GM21528 (cell line): Measurements from ENCODE around the gene IFT80.

Experiments
- ATAC-seq: cut with Tn5 transposase; IDR thresholded peaks from one replicate; pipeline ENCODE4 v1.9.1; 2021; ENCODE audit warnings: mild to moderate bottlenecking, moderate library complexity; ENCODE audit not compliant: unreplicated experiment, low FRiP score

Gene IFT80

DNA sequence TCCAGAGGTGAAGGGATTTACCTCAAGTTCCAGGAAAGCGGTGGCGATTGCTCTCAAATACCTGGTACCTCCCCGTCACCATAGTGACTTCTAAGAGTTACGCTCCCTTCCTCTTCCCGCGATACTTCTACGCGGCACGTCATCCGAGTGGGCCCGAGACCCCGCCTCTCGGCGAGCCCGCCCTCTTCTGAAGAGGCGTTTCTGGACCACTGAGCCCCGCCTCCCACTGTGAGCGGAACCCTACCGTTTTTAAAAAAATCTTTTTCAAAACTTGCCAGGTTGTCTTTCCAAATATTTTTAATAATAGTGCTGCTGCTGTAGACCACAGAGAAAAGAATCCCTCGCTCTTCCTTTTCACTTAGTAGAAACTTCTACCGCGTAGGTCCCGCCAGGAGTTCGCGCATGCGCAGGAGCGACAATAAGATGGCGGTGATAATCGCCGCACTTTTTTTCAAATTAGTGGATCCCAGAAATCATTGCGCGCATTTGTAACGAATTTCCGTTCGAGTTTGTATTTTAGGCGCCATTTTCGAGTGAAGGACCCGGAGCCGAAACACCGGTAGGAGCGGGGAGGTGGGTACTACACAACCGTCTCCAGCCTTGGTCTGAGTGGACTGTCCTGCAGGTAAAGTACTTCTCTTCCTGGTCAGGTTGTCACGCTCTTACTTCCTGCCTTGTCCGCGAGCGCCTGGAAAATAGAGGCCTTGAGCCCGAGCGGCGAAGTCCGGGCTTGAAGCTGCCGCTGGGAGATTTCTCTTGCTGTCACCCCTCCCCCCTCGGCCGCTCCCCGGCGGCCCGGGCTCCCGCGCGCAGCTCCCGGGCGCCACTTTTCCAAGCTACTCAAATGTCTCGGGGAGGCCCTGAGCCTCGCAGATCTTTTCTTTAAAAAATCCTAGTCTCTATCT lies at the start of gene IFT80, which contains the start of gene SMC4:
Gene IFT80 (minus strand): TSS at position 101 of the 905 bp plus-strand sequence. CDS start 14,625 bp downstream, outside the sequence.
Gene SMC4 (plus strand): TSS at position 526 of the 905 bp plus-strand sequence. CDS start 1,177 bp downstream, outside the sequence.
- ATAC-seq, result peak; percentile 92

DNA sequence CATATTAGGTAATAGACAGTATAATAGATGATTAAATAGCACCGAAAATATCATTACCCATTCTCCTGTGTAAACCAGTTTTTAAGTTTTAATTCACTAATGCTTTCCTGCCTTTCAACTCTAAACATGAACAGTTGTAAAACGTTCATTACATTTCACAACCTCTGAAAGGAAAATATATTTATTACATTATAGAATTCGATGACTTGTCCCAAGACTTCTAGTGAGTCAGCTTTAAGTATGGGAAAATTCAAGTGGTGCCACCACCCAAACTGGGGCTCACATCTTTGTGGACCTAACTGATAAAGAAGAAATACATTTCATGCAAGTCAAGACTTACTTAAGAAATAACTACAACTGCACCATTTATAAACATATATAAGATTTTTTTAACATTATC lies 48.5 kb upstream of the IFT80 start:
- no peak for ATAC-seq

DNA sequence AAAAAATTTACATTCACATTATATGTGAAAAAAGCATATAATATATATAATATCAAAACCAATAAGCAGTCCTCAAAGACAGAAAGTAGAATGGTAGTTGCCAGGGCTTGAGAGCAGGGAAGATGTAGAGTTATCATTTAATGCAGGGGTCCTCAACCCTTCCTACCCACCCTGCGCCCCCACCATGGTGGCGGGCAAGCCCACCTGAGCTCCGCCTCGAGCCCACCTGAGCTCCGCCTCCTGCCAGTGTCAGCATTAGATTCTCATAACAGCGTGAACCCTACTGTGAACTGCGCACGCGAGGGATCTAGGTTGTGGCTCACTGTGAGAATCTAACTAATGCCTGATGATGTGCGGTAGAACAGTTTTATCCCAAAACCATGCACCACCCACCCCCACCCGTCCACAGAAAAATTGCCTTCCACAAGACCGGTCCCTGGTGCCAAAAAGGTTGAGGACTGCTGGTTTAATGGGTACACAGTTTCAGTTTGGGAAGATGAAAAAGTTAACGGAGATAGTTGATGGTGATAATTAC lies 47.6 kb upstream of the IFT80 start:
- no peak for ATAC-seq

DNA sequence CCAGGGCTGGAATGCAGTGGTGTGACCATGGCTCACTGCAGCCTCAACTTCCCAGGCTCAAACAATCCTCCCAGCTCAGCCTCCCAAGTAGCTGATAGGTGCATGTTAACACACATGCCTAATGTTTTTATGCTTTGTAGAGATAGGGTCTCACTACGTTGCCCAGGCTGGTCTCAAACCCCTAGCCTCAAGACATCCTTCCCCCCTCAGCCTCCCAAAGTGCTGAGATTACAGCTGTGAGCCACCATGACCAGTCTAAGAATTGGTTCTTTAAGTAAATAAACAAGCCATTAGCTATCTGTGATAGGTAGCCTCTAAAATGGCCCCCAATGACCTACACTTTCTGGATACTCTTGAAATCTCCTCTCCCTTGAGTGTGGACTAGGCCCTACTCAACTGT lies 46.8 kb upstream of the IFT80 start:
- ATAC-seq, result no peak

DNA sequence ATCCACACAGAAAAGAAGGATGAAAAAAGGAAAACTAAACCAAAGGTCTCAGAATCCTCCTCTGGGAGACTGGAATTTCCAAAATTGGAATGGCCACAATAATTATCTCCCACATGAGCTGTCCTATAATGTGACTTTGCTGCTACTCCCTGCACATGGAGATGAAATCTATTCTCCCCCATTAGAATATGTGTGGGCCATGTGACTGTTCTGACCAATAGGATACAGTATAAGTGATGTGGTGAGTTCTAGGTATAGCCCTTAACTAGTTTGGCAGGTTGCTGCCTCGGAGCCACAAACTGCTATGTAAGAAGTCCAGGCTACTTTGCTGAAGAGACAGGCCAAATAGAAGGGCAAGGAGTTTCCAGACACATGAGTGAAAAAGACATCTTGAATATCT lies 45.4 kb upstream of the IFT80 start:
- no peak for ATAC-seq

DNA sequence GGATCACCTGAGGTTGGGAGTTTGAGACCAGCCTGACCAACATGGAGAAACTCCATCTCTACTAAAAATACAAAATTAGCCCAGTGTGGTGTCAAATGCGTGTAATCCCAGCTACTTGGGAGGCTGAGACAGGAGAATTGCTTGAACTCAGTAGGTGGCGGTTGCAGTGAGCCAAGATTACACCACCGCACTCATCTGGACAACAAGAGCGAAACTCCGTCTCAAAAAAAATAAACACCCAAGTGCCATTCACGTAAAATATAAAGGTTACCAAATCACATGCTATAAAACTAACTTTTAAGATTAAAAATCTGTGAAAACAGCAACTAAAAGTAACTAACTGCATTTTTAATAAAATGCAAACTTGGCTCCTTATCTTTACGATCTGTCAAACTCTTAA lies 41.7 kb upstream of the IFT80 start:
- ATAC-seq, result no peak

DNA sequence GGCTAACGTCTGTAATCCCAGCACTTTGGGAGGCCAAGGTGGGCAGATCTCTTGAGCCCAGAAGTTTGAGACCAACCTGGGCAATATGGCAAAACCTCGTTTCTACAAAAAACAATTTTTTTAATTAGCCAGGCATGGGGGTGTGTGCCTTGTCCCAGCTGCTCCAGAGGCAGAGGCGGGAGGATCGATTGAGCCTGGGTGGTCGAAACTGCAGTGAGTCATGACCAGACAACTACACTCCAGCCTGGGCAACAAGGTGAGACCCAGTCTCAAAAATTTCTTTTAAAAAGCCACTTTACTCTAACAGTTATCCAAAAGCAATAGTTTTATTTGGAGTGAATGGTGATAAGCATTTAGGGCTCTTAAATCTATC lies 38.0 kb upstream of the IFT80 start:
- ATAC-seq, result no peak

DNA sequence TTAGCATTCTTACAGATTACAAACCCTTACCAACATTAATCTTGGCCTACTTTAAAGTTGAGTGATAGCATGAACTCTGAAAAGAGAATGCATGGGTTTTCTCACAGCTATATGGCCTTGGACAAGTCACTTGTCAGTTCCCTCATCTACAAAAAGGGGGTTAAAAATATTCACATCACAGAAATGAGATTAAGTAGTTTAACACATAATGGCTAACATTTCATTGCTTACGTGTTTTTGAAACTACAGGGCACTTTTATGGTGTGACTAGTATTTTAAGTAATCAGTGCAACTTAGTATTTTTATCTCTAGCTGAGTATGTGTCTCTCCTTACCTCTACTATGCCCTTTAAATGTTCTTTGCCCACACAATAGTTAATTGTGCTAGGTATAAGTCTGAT lies 36.7 kb upstream of the IFT80 start:
- ATAC-seq, result no peak

DNA sequence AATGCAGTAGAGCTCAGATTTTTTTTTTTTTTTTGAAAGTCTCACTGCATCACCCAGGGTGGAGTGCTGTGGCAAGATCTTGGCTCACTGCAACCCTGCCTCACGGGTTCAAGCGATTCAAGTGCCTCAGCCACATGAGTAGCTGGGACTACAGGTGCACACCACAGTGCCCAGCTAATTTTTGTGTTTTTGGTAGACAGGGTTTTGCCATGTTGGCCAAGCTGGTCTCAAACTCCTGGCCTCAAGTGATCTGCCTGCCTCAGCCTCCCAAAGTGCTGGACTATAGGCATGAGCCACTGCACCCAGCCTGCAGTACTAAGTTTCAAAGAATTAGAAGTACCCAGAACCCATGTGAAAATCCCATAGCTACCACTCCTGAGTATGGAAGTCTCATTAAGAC lies 36.1 kb upstream of the IFT80 start:
- ATAC-seq, result no peak

DNA sequence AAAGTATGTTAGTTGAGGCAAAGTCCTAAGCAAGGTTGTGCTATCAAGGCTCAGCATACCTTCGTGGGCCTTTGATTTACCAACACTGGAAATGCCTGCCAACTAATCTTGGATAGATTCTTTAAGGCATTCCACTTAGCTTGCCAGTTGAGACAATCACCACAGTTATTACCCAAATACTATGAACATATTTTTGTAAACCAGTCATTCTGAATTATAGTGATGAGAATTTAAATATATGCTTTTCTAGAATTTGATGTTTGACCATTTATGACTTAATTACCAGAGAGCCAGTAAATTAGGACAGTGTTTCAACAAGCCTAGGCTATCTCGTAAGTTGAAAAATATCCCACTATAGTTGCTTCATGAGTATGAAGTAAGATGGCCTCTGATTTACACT lies 35.0 kb upstream of the IFT80 start:
- no peak for ATAC-seq

DNA sequence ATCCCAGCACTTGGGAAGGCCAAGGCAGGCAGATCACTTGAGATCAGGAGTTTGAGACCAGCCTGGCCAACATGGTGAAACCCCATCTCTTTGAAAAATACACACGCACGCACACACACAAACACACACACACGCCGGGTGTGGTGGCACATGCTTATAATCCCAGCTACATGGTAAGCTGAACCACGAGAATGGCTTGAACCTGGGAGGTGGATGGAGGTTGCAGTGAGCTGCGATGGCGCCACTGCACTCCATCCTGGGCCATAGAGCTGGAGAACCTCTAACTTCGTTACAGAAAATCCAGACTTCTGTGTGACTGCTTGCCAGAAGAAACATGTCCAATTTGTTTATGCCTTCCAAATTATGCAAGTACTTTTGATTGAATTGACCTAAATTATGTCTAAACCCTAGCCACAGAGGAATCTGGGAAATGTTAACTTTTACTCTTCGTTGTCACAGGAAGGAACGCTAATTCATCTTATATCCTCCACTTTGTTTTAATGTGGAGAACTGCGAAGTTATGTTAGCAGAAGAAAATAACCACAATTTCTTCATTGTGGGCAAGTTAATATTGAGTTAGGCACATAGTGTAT lies 28.9 kb upstream of the IFT80 start:
- ATAC-seq, result no peak

DNA sequence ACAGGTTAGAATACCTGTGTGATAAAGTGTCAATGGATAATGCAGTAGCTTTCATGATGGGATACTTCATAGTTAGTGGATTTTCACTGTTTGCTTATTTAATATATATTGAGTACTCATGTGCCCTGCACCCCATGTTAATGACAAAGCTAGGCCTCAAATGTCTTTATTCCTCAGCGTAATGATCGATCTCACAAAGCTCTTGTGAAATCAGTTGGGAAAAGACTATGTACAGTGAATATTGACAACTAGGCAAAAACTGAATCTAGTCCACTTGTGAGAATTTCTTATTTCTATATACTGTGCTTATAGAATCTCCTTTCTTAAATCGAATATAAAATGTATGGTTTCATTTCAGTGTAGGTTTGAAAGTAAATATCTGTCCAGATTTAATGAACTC lies 18.3 kb upstream of the IFT80 start:
- no peak for ATAC-seq

DNA sequence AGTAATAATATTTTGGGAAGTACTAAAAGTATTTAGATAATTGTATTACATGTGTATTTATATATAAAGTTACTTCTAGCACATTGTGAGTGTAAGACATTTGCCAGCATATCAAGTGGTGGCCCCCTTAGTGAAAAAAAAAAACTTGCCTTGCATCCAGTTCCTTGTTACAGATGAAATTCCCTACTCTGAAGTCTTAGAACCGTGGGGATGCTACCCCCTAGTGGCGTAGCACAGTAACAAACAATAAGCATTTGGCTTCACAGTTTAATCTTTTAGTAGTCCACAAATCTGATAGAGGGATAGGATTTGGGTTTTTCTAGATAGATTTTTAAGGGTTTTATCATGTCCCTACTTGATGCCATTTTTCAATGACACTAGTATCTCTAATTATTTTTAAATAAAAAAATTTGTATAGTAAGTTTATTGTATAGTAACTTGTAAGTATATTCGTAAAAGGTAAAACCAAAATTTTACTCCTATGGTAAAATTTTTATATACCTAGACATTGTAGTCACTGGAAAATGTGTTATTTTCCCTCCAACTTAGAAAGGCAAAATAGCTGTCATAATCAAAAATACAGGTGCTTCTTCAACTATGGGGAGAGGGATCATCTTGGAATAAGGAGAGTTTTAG lies 14.7 kb upstream of the IFT80 start:
- no peak for ATAC-seq

DNA sequence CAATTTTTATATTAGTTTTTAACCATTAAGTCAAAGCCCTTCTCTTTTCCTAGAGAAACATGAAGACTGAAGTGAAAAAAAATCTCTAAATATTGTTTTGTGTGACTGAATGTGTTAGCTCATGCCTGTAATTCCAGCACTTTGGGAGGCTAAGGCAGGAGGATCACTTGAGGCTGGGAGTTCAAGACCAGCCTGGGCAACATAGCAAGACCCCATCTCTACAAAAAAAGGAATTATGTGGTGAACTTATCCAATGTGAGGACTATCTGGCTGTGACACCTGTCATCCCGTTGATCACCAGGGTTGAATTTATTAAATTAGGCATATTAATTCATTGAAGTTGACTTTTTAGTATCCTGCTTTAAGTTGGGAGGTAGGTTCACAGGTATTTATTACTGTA lies 13.5 kb upstream of the IFT80 start:
- no peak for ATAC-seq

DNA sequence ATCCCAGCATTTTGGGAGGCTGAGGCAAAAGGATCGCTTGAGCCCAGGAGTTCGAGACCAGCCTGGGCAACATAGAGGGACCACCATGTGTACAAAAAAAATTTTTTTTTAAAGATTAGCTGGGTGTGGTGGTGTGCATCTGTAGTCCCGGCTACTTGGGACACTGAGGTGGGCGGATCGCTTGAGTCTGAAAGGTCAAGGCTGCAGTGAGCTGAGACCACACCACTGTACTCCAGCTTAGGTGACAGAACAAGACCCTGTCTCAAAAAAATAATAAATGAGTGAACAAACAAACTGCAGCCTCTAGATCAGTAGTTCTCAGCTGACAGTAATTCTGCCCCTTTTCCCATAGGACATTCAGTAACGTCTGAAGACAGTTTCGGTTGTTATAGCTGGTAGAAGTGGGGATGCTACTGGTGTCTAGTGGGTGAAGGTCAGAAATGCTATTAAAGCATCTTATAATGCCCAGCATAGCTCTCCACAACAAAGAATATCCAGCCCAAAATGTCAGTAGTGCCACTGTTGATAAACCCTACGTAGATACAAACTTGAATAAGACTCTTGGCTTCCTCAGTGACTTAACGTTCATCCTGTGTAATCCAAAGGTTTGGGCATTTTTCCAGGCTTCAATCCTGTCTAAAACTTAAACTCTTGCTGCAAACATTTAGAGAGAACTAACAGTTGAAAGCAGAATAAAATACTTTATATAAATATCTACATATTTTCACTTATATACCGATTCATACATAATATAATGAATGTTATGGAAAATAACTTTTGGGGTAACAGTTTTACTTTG lies 11.0 kb upstream of the IFT80 start:
- no peak for ATAC-seq

DNA sequence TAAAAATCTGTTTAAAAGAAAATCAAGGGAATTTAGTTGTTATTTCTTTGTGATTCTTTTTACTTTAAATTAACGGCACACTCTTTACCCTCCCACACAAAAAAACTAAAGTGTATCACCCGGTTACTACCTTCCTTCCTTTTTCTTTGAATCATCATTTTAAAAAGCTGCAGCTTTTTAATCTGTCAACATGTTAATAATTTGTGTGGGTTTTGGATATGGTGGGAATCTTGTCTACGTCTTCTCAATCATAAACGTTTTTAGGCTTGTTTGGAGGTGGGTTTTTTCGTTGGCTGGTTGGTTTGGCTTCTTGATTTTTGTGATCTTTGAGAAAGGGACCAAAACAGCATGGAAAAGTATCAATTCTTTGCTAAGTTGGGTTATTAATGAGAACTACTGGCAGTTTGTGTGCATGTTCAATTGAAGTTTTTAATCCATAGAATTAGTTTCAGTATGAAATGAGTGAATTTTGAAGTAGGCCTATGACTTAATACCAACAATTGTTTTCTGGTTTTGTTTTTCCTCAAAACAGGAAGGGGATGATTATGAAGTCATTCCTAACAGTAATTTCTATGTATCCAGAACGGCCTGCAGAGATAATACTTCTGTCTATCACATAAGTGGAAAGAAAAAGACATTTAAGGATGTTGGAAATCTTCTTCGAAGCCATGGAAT lies 4.9 kb upstream of the IFT80 start:
- no peak for ATAC-seq

DNA sequence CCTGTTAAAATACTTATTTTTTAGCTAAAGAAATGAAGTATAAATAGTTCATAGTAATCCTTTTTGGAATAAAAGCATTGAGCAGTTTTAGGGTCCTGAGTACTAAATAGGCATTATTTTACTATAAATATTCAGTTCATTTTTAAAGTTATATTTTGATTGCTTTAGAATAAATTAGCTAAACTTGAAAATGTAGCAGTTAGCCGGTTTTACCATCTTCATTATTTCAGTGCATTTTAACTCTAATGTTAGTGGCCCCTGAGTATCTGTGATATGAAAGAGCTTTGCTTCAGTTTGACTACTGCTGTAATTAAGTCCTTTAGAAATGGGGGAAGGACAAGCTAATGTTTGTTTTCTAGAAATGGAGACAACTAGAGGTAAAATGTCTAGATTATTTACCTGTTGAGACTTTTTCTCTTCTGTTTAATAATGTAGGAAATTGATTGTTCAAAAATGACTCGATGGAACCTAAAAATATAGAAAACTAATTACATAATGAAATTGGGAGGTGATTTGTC lies 4.1 kb upstream of the IFT80 start:
- ATAC-seq, result no peak

DNA sequence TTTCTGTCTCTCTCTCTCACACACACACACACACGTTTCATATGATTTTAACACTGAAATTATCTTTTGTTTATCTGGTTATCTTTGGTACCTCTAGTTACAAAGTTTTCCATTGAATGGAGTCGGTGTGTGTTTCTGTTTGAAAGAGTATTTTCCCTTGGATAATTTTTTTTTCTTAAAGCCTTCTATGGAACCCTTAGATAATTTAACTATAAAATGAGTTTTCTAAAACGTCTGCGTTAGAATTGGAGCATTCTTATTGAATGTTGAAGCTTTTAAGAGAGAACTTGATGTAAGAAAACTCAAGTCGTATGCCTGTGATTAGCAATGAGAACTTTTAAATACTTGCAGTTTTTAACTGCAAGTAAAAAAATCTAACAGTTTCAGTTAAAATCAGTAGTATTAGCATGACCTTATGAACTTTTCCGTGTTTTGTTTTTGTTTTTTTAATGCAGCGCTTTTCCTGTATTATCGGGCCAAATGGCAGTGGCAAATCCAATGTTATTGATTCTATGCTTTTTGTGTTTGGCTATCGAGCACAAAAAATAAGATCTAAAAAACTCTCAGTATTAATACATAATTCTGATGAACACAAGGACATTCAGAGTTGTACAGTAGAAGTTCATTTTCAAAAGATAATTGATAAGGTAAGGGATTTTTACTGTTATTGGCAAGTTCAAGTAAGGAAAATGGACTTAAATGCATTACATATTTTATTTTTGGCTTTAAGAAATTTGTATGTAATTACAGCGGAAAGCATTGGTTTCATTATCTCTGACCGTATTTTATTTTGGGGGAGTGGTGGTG lies 3.4 kb upstream of the IFT80 start:
- no peak for ATAC-seq
